Measurements from ENCODE around the gene RNF212. TPM values are rescaled to one million over a fixed set of nuclear protein-coding genes. Genes with fewer than 3 reads are reported as not detected.

Gene RNF212
- total RNA-seq, 1 donor from 2014 or later = 7.9 TPM

DNA sequence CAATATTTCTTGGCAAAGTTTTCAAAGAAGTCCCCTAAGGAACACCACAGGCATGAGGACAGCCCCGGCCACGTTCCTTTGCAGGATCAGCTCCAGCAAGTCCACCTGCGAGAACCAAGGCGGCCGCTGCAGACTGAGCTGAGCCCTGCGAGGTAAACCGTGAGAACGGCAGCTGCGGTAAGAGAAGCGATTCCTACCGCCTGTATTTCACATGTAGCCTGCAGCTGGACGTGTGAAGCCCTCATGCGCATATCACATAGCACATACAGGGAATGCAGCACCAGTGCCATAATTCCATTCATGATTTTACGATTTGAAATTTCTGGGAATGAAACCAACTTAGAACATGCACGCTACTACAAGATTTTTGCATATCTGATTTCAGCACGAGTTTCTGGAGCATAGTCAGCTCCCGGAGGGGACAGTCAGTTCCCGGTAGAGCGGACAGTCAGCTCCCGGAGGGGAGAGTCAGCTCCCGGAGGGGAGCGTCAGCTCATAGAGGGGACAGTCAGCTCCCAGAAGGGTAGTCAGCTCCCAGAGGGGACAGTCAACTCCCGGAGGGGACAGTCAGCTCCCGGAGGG is 60.2 kb downstream of the RNF212 start:
- Histone ChIP-seq H3K27ac (no peak overlapping the region), H3K4me1 (peaks cover 5% of the 10 kb centered on the region), H3K27me3 (no peaks in the 10 kb centered on the region), H3K36me3 (no peaks in the 10 kb centered on the region), H3K4me3 (no peak overlapping the region), H3K9me3 (no peaks in the 10 kb centered on the region)
- TF ChIP-seq, protein P1, sequence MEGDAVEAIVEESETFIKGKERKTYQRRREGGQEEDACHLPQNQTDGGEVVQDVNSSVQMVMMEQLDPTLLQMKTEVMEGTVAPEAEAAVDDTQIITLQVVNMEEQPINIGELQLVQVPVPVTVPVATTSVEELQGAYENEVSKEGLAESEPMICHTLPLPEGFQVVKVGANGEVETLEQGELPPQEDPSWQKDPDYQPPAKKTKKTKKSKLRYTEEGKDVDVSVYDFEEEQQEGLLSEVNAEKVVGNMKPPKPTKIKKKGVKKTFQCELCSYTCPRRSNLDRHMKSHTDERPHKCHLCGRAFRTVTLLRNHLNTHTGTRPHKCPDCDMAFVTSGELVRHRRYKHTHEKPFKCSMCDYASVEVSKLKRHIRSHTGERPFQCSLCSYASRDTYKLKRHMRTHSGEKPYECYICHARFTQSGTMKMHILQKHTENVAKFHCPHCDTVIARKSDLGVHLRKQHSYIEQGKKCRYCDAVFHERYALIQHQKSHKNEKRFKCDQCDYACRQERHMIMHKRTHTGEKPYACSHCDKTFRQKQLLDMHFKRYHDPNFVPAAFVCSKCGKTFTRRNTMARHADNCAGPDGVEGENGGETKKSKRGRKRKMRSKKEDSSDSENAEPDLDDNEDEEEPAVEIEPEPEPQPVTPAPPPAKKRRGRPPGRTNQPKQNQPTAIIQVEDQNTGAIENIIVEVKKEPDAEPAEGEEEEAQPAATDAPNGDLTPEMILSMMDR (IDR thresholded peaks at IDR 0.05) = no peak
- TF ChIP-seq POLR2A (IDR thresholded peaks at IDR 0.05) (no peak), POLR2AphosphoS5 (IDR thresholded peaks at IDR 0.05; ENCODE audit: insufficient read depth in 1 of 2, low read depth in 1 of 2) (no peak)
- intact Hi-C loops (cut with DNase I) = no loop called here
- no peak for DNase-seq (ENCODE audit: extremely low spot score in 2 of 2)

DNA sequence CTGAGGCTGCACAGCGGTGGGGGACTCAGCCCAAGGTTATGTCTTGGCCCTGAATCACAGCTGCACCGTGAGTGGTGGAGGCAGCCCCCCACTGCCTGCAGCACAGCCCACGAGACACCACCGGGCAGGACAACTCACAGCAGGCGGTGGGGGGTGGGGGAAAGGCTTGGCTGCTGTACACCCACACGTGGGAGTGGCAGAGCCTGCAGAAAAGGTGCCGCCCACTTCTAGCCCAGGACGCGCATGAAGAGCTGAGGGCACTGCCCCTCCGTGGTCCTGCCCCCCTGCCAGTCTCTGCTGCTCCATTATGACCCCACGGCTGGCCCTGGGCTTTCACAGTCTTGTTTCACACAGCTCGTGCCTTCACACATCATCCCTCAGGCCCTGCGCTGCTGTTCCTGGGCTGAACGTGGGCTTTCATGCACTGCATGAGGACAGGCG is 61.1 kb downstream of the RNF212 start:
- Histone ChIP-seq H3K27me3 (no peaks in the 10 kb centered on the region), H3K9me3 (no peaks in the 10 kb centered on the region), H3K27ac (no peak overlapping the region), H3K4me1 (peaks cover 11% of the 10 kb centered on the region), H3K36me3 (no peaks in the 10 kb centered on the region), H3K4me3 (no peak overlapping the region)
- DNase-seq (ENCODE audit: extremely low spot score in 2 of 2) = no peak
- TF ChIP-seq, protein P1 (IDR thresholded peaks at IDR 0.05) = no peak
- no peak for TF ChIP-seq POLR2A (IDR thresholded peaks at IDR 0.05)
- intact Hi-C loops (cut with DNase I) = no loop called here

DNA sequence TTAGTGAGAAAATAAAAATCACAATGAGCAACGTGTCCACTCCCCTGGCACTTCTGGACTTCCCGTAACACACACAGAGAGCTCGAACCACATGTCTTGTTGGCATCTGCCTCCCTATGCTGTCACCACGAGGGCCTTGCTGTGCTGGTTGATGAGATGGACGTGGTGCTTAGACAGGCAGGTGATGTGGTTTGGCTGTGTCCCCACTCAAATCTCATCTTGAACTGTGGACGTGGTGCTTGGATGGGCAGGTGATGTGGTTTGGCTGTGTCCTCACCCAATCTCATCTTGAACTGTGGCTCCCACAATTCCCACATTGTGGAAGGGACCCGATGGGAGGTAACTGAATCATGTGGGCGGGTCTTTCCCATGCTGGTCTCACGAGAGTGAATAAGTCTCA is 61.9 kb downstream of the RNF212 start:
- H3K36me3 ChIP-seq = no peaks in the 10 kb centered on the region
- H3K4me3 ChIP-seq = no peak overlapping the region
- H3K27ac ChIP-seq = no peak overlapping the region
- TF ChIP-seq POLR2AphosphoS5 (IDR thresholded peaks at IDR 0.05; ENCODE audit: insufficient read depth in 1 of 2, low read depth in 1 of 2) (no peak), POLR2A (IDR thresholded peaks at IDR 0.05) (no peak)
- TF ChIP-seq, protein P1 (IDR thresholded peaks at IDR 0.05) = no peak
- no peaks in the 10 kb centered on the region for H3K9me3 ChIP-seq
- H3K27me3 ChIP-seq = no peaks in the 10 kb centered on the region
- DNase-seq (ENCODE audit: extremely low spot score in 2 of 2) = no peak
- intact Hi-C loops (cut with DNase I) = no loop called here
- peaks cover 15% of the 10 kb centered on the region for H3K4me1 ChIP-seq

DNA sequence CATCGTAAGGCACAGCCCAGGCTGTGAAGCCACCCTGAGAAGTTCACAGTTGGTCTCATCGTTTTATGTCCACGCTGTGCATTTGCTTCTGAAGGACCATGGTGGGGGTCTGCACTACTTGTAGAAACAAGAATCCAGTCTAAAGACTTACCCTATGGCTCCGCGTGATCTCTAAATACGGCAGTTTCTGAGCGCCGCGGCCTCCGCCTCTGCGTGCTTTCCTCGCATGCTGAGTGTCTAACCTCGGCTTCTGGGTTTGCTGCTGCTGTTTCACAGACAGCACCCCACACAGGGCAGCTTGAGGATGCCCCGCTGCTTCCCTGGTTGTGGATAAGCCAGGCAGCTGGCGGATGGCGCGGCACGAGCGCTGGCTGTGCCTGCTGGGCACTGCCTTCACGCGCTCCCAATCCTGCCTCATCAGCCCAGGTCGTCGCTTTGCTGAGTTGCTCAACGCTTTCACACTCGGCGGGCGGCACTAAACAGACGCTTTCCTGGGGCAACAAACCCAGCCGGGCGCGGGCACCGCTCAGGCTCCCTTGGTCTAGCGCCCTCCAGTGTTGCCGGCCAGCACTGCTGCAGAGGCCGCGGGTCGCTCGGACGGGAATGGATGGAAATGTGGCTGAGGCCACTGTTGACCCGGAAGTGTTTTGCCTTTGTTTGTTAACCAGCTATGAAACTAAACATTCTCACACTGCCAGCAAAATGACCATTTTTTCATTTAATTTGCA is 62.7 kb downstream of the RNF212 start:
- peaks cover 15% of the 10 kb centered on the region for H3K4me1 ChIP-seq
- DNase-seq (ENCODE audit: extremely low spot score in 2 of 2) = no peak
- no peaks in the 10 kb centered on the region for H3K9me3 ChIP-seq
- no peaks in the 10 kb centered on the region for H3K27me3 ChIP-seq
- no peak overlapping the region for H3K27ac ChIP-seq
- intact Hi-C loops (cut with DNase I) = no loop called here
- no peaks in the 10 kb centered on the region for H3K36me3 ChIP-seq
- no peak overlapping the region for H3K4me3 ChIP-seq
- TF ChIP-seq POLR2A (IDR thresholded peaks at IDR 0.05) = no peak
- TF ChIP-seq, protein P1 (IDR thresholded peaks at IDR 0.05) = no peak
- TF ChIP-seq POLR2AphosphoS5 (IDR thresholded peaks at IDR 0.05; ENCODE audit: insufficient read depth in 1 of 2, low read depth in 1 of 2) = no peak

DNA sequence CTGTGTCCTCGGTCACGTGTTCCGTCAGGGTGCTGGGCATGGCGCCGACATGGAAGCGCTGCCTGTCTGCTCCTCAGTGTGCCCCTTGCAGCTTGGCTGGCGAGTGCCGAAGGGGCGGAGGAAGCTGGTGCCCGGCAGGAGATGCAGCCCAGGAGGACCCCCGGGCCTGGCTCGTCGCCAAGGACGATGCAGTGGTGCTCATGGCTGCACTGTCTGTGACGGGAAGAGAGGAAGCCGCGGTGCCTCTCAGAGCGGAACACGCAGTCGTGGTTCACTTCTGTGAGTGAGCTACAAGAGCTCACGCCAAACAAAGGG is 63.8 kb downstream of the RNF212 start:
- TF ChIP-seq POLR2A (IDR thresholded peaks at IDR 0.05) (no peak), POLR2AphosphoS5 (IDR thresholded peaks at IDR 0.05; ENCODE audit: insufficient read depth in 1 of 2, low read depth in 1 of 2) (no peak)
- TF ChIP-seq, protein P1 (IDR thresholded peaks at IDR 0.05) = no peak
- intact Hi-C loops (cut with DNase I) = no loop called here

More for the DNA sequence above, 63.8 kb downstream of the RNF212 start:
- Histone ChIP-seq H3K4me3 (no peak overlapping the region), H3K27me3 (no peaks in the 10 kb centered on the region), H3K9me3 (no peaks in the 10 kb centered on the region), H3K27ac (no peak overlapping the region), H3K36me3 (no peaks in the 10 kb centered on the region), H3K4me1 (peaks cover 16% of the 10 kb centered on the region)
- DNase-seq (ENCODE audit: extremely low spot score in 2 of 2) = no peak
